Glutamatergic neuron (in vitro differentiated cells): ENCODE measurements around the gene DCLK1. TPM values are rescaled to one million over a fixed set of nuclear protein-coding genes. Genes with fewer than 3 reads are reported as not detected.

Experiments used
- DNase-seq: peaks from one replicate; pipeline ENCODE4 v3.0.0; 2022
- H3K27ac Mint-ChIP-seq: one replicate; pipeline ENCODE4 v1.8.0; 2020; ENCODE audit warnings: mild to moderate bottlenecking, mixed read lengths, inconsistent platforms; ENCODE audit not compliant: unreplicated experiment
- H3K27me3 Mint-ChIP-seq: one replicate; pipeline ENCODE4 v1.8.0; 2020; ENCODE audit warnings: mild to moderate bottlenecking, moderate library complexity, mixed read lengths, inconsistent platforms; ENCODE audit not compliant: unreplicated experiment
- H3K36me3 Mint-ChIP-seq: one replicate; pipeline ENCODE4 v1.8.0; 2020; ENCODE audit warnings: mild to moderate bottlenecking, mixed read lengths, inconsistent platforms; ENCODE audit not compliant: unreplicated experiment
- H3K4me1 Mint-ChIP-seq: one replicate; pipeline ENCODE4 v1.8.0; 2020; ENCODE audit warnings: mild to moderate bottlenecking, low read depth, mixed read lengths, inconsistent platforms; ENCODE audit not compliant: unreplicated experiment
- H3K4me3 Mint-ChIP-seq: one replicate; pipeline ENCODE4 v1.8.0; 2020; ENCODE audit warnings: mild to moderate bottlenecking, mixed read lengths, inconsistent platforms; ENCODE audit not compliant: unreplicated experiment
- H3K9me3 Mint-ChIP-seq: one replicate; pipeline ENCODE4 v1.8.0; 2020; ENCODE audit warnings: mild to moderate bottlenecking, moderate library complexity, mixed read lengths, inconsistent platforms; ENCODE audit not compliant: unreplicated experiment
- CTCF ChIP-seq: fragments of 200-600 bp; sonication (generic); IDR thresholded peaks from one replicate; pipeline ENCODE4 v1.5.0; 2021; ENCODE audit not compliant: partially characterized antibody, unreplicated experiment
- total RNA-seq: library from RNA; stranded (reverse); fragmentation: NEBNext Ultra II Directional; extraction: Animal tissue kit (Norgen Biotek cat#: 25700); gene quantifications from one replicate; pipeline ENCODE4 v1.2.1, GENCODE V29; 2021; ENCODE audit not compliant: unreplicated experiment

The DCLK1 gene
- total RNA-seq, 1 donor from 2014 or later, result 63.9 TPM

- no peak overlapping the region for H3K27ac Mint-ChIP-seq
Observed at GRCh38 chr13:35930665-35931631, 200.2 kb downstream of the DCLK1 start.

GRCh38 chr13:35927567-35928021 is 203.6 kb downstream of the DCLK1 start:
- TF ChIP-seq CTCF, result no peak
- peaks cover 1% of the 10 kb centered on the region for H3K27me3 Mint-ChIP-seq
- H3K9me3 Mint-ChIP-seq, result no peaks in the 10 kb centered on the region
- no peak overlapping the region for H3K4me3 Mint-ChIP-seq
- peaks cover 5% of the 10 kb centered on the region for H3K36me3 Mint-ChIP-seq
- DNase-seq, result no peak
- H3K4me1 Mint-ChIP-seq, result no peaks in the 10 kb centered on the region
- no peak overlapping the region for H3K27ac Mint-ChIP-seq

More at GRCh38 chr13:35930665-35931631, 200.2 kb downstream of the DCLK1 start:
- Mint-ChIP-seq H3K27me3 (peaks cover 6% of the 10 kb centered on the region), H3K4me1 (no peaks in the 10 kb centered on the region), H3K36me3 (peaks cover 28% of the 10 kb centered on the region), H3K9me3 (peaks cover 3% of the 10 kb centered on the region), H3K4me3 (no peak overlapping the region)
- TF ChIP-seq CTCF, result no peak
- DNase-seq, result no peak

- Mint-ChIP-seq H3K36me3 (no peaks in the 10 kb centered on the region), H3K27me3 (no peaks in the 10 kb centered on the region), H3K9me3 (peaks cover 2% of the 10 kb centered on the region), H3K27ac (no peak overlapping the region), H3K4me3 (no peak overlapping the region), H3K4me1 (no peaks in the 10 kb centered on the region)
- no peak for TF ChIP-seq CTCF
- no peak for DNase-seq
Observed at GRCh38 chr13:35926859-35927530, 204.2 kb downstream of the DCLK1 start.

- H3K4me3 Mint-ChIP-seq, result no peak overlapping the region
Observed at GRCh38 chr13:35925669-35926068, 205.5 kb downstream of the DCLK1 start.

More at GRCh38 chr13:35925669-35926068, 205.5 kb downstream of the DCLK1 start:
- H3K9me3 Mint-ChIP-seq, result peaks cover 2% of the 10 kb centered on the region
- no peaks in the 10 kb centered on the region for H3K27me3 Mint-ChIP-seq
- TF ChIP-seq CTCF, result no peak
- H3K4me1 Mint-ChIP-seq, result no peaks in the 10 kb centered on the region
- DNase-seq, result no peak
- no peak overlapping the region for H3K27ac Mint-ChIP-seq
- H3K36me3 Mint-ChIP-seq, result no peaks in the 10 kb centered on the region
